PC-9 (cell line): ENCODE results near the gene PHACTR1. TPM values are rescaled to one million over a fixed set of nuclear protein-coding genes. Genes with fewer than 3 reads are reported as not detected.

Experiments
- BruUV-seq: library from RNA; stranded (reverse); fragments of 400-500 nt; replicated peaks from 2 replicates; lab custom pipeline; 2021; lab: Mats Ljungman, UMichigan
- CTCF ChIA-PET: fragments of 300-600 bp; sonication (Branson Sonifier 250); formaldehyde crosslinking; loops from one replicate; lab custom pipeline; 2022; ENCODE audit warnings: antibody characterized with exemption; lab: Charles Lee
- POLR2A ChIA-PET: fragments of 300-600 bp; sonication (Branson Sonifier 250); formaldehyde crosslinking; loops from one replicate; lab custom pipeline; 2022; ENCODE audit warnings: antibody characterized with exemption; ENCODE audit not compliant: unreplicated experiment; lab: Charles Lee
- DNase-seq, 2 experiments: peaks; one replicate each; pipeline versions ENCODE4 v3.0.0 to v3.0.0-alpha.2; 2015 to 2022; ENCODE audit warnings: mixed read lengths in 1 of 2
- H2AFZ ChIP-seq: fragments of 200-600 bp; sonication (generic); 2 replicates; pipeline ENCODE4 v1.8.1; 2017; ENCODE audit warnings: antibody characterized with exemption
- H3F3A ChIP-seq: fragments of 200-600 bp; sonication (generic); 2 replicates; pipeline ENCODE4 v1.8.1; 2017; ENCODE audit warnings: antibody characterized with exemption, mild to moderate bottlenecking, low read depth; ENCODE audit not compliant: insufficient read depth
- H3K27ac ChIP-seq: fragments of 200-600 bp; sonication (generic); 2 replicates; pipeline ENCODE4 v1.6.1; 2016; ENCODE audit warnings: mixed run types
- H3K27me3 ChIP-seq: fragments of 200-600 bp; sonication (generic); 2 replicates; pipeline ENCODE4 v1.6.1; 2016; ENCODE audit warnings: low read depth, mixed run types; ENCODE audit not compliant: insufficient read depth
- H3K36me3 ChIP-seq: fragments of 200-600 bp; sonication (generic); 2 replicates; pipeline ENCODE4 v1.6.1; 2016; ENCODE audit warnings: low read depth, mixed run types
- H3K4me1 ChIP-seq: fragments of 200-600 bp; sonication (generic); replicated peaks from 2 replicates; pipeline ENCODE4 v1.6.1; 2016; ENCODE audit warnings: mixed run types; ENCODE audit not compliant: insufficient read depth
- H3K4me2 ChIP-seq: fragments of 200-600 bp; sonication (generic); 2 replicates; pipeline ENCODE4 v1.6.1; 2017; ENCODE audit warnings: mixed run types
- H3K4me3 ChIP-seq: fragments of 200-600 bp; sonication (generic); 2 replicates; pipeline ENCODE4 v1.6.1; 2016; ENCODE audit warnings: mixed run types
- H3K79me2 ChIP-seq: fragments of 200-600 bp; sonication (generic); 2 replicates; pipeline ENCODE4 v1.6.1; 2017; ENCODE audit warnings: low read depth, mixed run types
- H3K9me2 ChIP-seq: fragments of 200-600 bp; sonication (generic); 2 replicates; pipeline ENCODE4 v1.8.1; 2017; ENCODE audit warnings: mild to moderate bottlenecking; ENCODE audit not compliant: insufficient read depth
- H3K9me3 ChIP-seq: fragments of 200-600 bp; sonication (generic); 2 replicates; pipeline ENCODE4 v1.8.1; 2016; ENCODE audit warnings: low read depth; ENCODE audit not compliant: insufficient read depth
- H4K20me1 ChIP-seq: fragments of 200-600 bp; sonication (generic); 2 replicates; pipeline ENCODE4 v1.8.1; 2017; ENCODE audit not compliant: insufficient read depth
- CTCF ChIP-seq: fragments of 200-600 bp; sonication (generic); conservative IDR thresholded peaks from 2 replicates; pipeline ENCODE4 v1.6.1; 2017; ENCODE audit warnings: mixed run types, antibody characterized with exemption, mild to moderate bottlenecking, moderate library complexity
- EZH2 ChIP-seq: fragments of 200-600 bp; sonication (generic); IDR thresholded peaks from 2 replicates; pipeline ENCODE4 v1.8.0; 2017; ENCODE audit warnings: antibody characterized with exemption, low read depth
- intact Hi-C: fragments of 100-400 bp; cut with micrococcal nuclease; formaldehyde crosslinking; loops from one replicate; pipeline ENCODE4 v1.10.0; 2022; ENCODE audit not compliant: unreplicated experiment
- total RNA-seq: library from RNA; stranded (reverse); gene quantifications from 2 replicates; pipeline ENCODE4 v1.2.3, GENCODE V29; 2021

Gene PHACTR1
- total RNA-seq, 1 experiment from 2014 or later = not detected

GRCh38 chr6:12785301-12785700, 68.7 kb downstream of the PHACTR1 start:
- no peak overlapping the region for H2AFZ ChIP-seq
- H3K36me3 ChIP-seq = no peaks in the 10 kb centered on the region
- POLR2A ChIA-PET = no interaction called here
- intact Hi-C loops = no loop called here
- no peaks in the 10 kb centered on the region; the same call in 1 of the 2 replicates for H3K9me2 ChIP-seq
- DNase-seq = no peak
- H3K79me2 ChIP-seq = no peaks in the 10 kb centered on the region
- no peaks in the 10 kb centered on the region for H4K20me1 ChIP-seq
- CTCF ChIA-PET = no interaction called here
- TF ChIP-seq CTCF (no peak), EZH2 (no peak)
- no peaks in the 10 kb centered on the region for H3F3A ChIP-seq
- no peak overlapping the region for H3K4me3 ChIP-seq
- H3K9me3 ChIP-seq = no peaks in the 10 kb centered on the region
- peaks cover 24% of the 10 kb centered on the region for H3K27me3 ChIP-seq
- peaks cover 10% of the 10 kb centered on the region; the same call in 1 of the 2 replicates for H3K4me1 ChIP-seq
- no peak overlapping the region for H3K27ac ChIP-seq
- BruUV-seq = no TSS peak
- peak overlapping the region; percentile 23 for H3K4me2 ChIP-seq

GRCh38 chr6:12785921-12786320, 69.4 kb downstream of the PHACTR1 start:
- H2AFZ ChIP-seq = no peak overlapping the region
- intact Hi-C loops = no loop called here
- no peaks in the 10 kb centered on the region for H3K79me2 ChIP-seq
- BruUV-seq = no TSS peak
- no peak overlapping the region for H3K4me3 ChIP-seq
- H3K27ac ChIP-seq = no peak overlapping the region
- no peaks in the 10 kb centered on the region for H3K36me3 ChIP-seq
- H3F3A ChIP-seq = no peaks in the 10 kb centered on the region
- TF ChIP-seq CTCF (no peak), EZH2 (no peak)
- no peaks in the 10 kb centered on the region for H3K9me3 ChIP-seq
- ChIA-PET POLR2A (no interaction called here), CTCF (no interaction called here)
- H4K20me1 ChIP-seq = no peaks in the 10 kb centered on the region
- DNase-seq = no peak
- no peaks in the 10 kb centered on the region; the same call in 1 of the 2 replicates for H3K9me2 ChIP-seq
- peaks cover 10% of the 10 kb centered on the region; the same call in 1 of the 2 replicates for H3K4me1 ChIP-seq
- H3K4me2 ChIP-seq = no peak overlapping the region
- peaks cover 18% of the 10 kb centered on the region for H3K27me3 ChIP-seq

- peaks cover 4% of the 10 kb centered on the region; the same call in 1 of the 2 replicates for H4K20me1 ChIP-seq
- intact Hi-C loops = no loop called here
- no peak for DNase-seq
- H3K4me2 ChIP-seq = no peak overlapping the region
- ChIA-PET POLR2A (no interaction called here), CTCF (no interaction called here)
- no peaks in the 10 kb centered on the region for H3K36me3 ChIP-seq
- H3K4me1 ChIP-seq = no peaks in the 10 kb centered on the region
- no peak overlapping the region for H3K27ac ChIP-seq
- no peaks in the 10 kb centered on the region for H3K9me3 ChIP-seq
- H3K27me3 ChIP-seq = peaks cover 14% of the 10 kb centered on the region; the same call in 1 of the 2 replicates
- no peaks in the 10 kb centered on the region; the same call in 1 of the 2 replicates for H3K9me2 ChIP-seq
- H3K79me2 ChIP-seq = no peaks in the 10 kb centered on the region
- H3K4me3 ChIP-seq = no peak overlapping the region
- TF ChIP-seq CTCF = no peak
- no peak for TF ChIP-seq EZH2
- no peaks in the 10 kb centered on the region for H3F3A ChIP-seq
- no TSS peak for BruUV-seq
- no peak overlapping the region for H2AFZ ChIP-seq
Observed at GRCh38 chr6:12791371-12791770, 74.8 kb downstream of the PHACTR1 start.
